ENCODE data around the gene HPCAL4. TPM values are rescaled to one million over a fixed set of nuclear protein-coding genes. Genes with fewer than 3 reads are reported as not detected.

Gene HPCAL4
- total and polyA plus RNA-seq, 7 experiments from 2014 or later: 2.9 to 49.0 (median 12.0) TPM

GRCh38 chr1:39652105-39652504, 39.1 kb downstream of the HPCAL4 start:
- peaks cover 0 to 9% (median 0%) of the 10 kb centered on the region in 7 donors for H3K4me1 Mint-ChIP-seq
- H3K4me3 Mint-ChIP-seq: no peak overlapping the region
- CTCF ChIA-PET: interaction anchor here (0.7 to 1.0 kb wide), 3 partner anchors 18 to 860 kb away, joined by 3 read pairs; no protein-coding TSS in a partner anchor
- Histone ChIP-seq H3K4me3 (ENCODE audit: low read length) (no peak overlapping the region), H3K9me3 (ENCODE audit: control insufficient read depth in 2 of 3, low read length in 3 of 3) (no peaks in the 10 kb centered on the region), H3K27ac (ENCODE audit: low read depth, low read length) (no peak overlapping the region), H3K36me3 (ENCODE audit: control insufficient read depth in 2 of 3, insufficient read depth in 3 of 3, low read length in 3 of 3) (no peaks in the 10 kb centered on the region), H3K4me1 (ENCODE audit: control insufficient read depth in 2 of 2, insufficient read depth in 2 of 2, low read length in 2 of 2) (peaks cover 0 to 3% of the 10 kb centered on the region in 2 donors), H3K27me3 (ENCODE audit: control insufficient read depth in 2 of 2, insufficient read depth in 2 of 2, low read length in 2 of 2) (no peaks in the 10 kb centered on the region)
- peaks cover 0 to 9% (median 0%) of the 10 kb centered on the region in 5 donors for H3K27me3 Mint-ChIP-seq
- intact Hi-C loops (cut with micrococcal nuclease): loop anchor here in 1 of 2 donors (2.0 kb wide), 1 partner anchor 553 kb away; no protein-coding TSS in a partner anchor
- no peak overlapping the region for H3K27ac Mint-ChIP-seq
- DNase-seq (no peak), ATAC-seq (no peak)
- no peaks in the 10 kb centered on the region for H3K9me3 Mint-ChIP-seq
- POLR2A ChIA-PET: no interaction called here
- H3K36me3 Mint-ChIP-seq: no peaks in the 10 kb centered on the region

DNA sequence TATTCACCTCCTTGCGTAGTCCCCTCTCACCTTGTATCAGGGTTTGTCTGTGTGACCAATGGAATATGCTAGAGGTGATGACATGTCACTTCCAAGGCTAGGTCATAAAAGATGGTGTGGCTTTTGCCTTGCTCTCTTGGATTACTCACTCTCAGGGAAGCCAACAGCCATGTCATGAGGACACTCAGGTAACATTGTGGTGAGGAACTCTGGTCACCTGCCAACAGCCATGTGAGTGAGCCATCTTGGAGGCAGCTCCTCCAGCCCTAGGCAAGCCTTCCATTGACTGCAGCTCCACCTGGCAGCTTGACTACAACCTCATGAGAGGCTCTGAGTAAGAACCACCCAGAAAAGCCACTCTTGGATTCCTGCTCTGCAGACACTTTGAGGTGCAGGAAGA, 40.8 kb downstream of the HPCAL4 start:
- no peak overlapping the region for H3K4me3 ChIP-seq (ENCODE audit: low read length)
- H3K4me1 ChIP-seq (ENCODE audit: control insufficient read depth in 2 of 2, insufficient read depth in 2 of 2, low read length in 2 of 2): peaks cover 0 to 3% of the 10 kb centered on the region in 2 donors
- H3K27ac ChIP-seq (ENCODE audit: low read depth, low read length): no peak overlapping the region
- CTCF ChIA-PET: interaction anchor here (0.8 kb wide), 1 partner anchor 20 kb away, joined by 3 read pairs; no protein-coding TSS in a partner anchor
- Mint-ChIP-seq H3K4me3 (no peak overlapping the region), H3K27me3 (peaks cover 0 to 9% (median 0%) of the 10 kb centered on the region in 5 donors), H3K9me3 (no peaks in the 10 kb centered on the region), H3K36me3 (no peaks in the 10 kb centered on the region), H3K4me1 (peaks cover 0 to 9% (median 0%) of the 10 kb centered on the region in 7 donors), H3K27ac (no peak overlapping the region)
- H3K9me3 ChIP-seq (ENCODE audit: control insufficient read depth in 2 of 3, low read length in 3 of 3): no peaks in the 10 kb centered on the region
- POLR2A ChIA-PET: no interaction called here
- no peaks in the 10 kb centered on the region for H3K27me3 ChIP-seq (ENCODE audit: control insufficient read depth in 2 of 2, insufficient read depth in 2 of 2, low read length in 2 of 2)
- ATAC-seq (no peak), DNase-seq (no peak)
- H3K36me3 ChIP-seq (ENCODE audit: control insufficient read depth in 2 of 3, insufficient read depth in 3 of 3, low read length in 3 of 3): no peaks in the 10 kb centered on the region
- intact Hi-C loops (cut with micrococcal nuclease): no loop called here

DNA sequence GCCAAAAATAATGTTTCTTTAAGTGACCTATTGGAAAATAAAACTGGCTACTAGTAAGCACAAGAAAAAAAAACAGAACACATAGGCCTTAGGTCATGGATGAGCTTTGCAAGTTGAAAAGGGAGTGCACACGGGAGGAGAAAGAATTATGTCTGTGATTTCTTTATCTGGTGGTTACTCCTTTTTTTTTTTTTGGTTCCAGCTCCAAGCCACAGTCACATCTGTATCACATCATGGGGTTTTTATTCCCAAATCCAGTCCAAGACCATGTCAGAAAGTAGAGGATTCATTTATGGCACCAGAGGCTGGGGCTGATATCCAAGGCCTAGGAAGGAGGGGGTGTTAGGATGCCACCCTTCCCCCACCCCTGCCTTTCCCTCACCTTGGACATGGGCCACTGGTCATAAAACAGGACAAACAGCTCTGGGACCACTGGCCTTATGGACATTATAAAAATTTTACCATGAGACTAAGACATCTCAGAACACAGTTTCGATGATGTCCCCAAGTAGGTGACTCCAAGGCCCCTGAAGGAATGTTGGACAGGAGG, 41.5 kb downstream of the HPCAL4 start:
- H3K27me3 ChIP-seq (ENCODE audit: control insufficient read depth in 2 of 2, insufficient read depth in 2 of 2, low read length in 2 of 2): no peaks in the 10 kb centered on the region
- Mint-ChIP-seq H3K36me3 (no peaks in the 10 kb centered on the region), H3K27ac (no peak overlapping the region), H3K27me3 (peaks cover 0 to 9% (median 0%) of the 10 kb centered on the region in 5 donors), H3K4me1 (peaks cover 0 to 9% (median 0%) of the 10 kb centered on the region in 7 donors), H3K4me3 (no peak overlapping the region), H3K9me3 (no peaks in the 10 kb centered on the region)
- H3K9me3 ChIP-seq (ENCODE audit: control insufficient read depth in 2 of 3, low read length in 3 of 3): no peaks in the 10 kb centered on the region
- DNase-seq: no peak
- no peak overlapping the region for H3K27ac ChIP-seq (ENCODE audit: low read depth, low read length)
- POLR2A ChIA-PET: no interaction called here
- no peaks in the 10 kb centered on the region for H3K36me3 ChIP-seq (ENCODE audit: control insufficient read depth in 2 of 3, insufficient read depth in 3 of 3, low read length in 3 of 3)
- intact Hi-C loops (cut with micrococcal nuclease): no loop called here
- no peak for ATAC-seq
- H3K4me1 ChIP-seq (ENCODE audit: control insufficient read depth in 2 of 2, insufficient read depth in 2 of 2, low read length in 2 of 2): peaks cover 0 to 3% of the 10 kb centered on the region in 2 donors
- CTCF ChIA-PET: interaction anchor here (0.8 kb wide), 1 partner anchor 21 kb away, joined by 3 read pairs; no protein-coding TSS in a partner anchor
- H3K4me3 ChIP-seq (ENCODE audit: low read length): no peak overlapping the region

- ATAC-seq (no peak), DNase-seq (no peak)
- no peak overlapping the region for H3K4me3 ChIP-seq (ENCODE audit: low read length)
- no peaks in the 10 kb centered on the region for H3K36me3 ChIP-seq (ENCODE audit: control insufficient read depth in 2 of 3, insufficient read depth in 3 of 3, low read length in 3 of 3)
- H3K27me3 Mint-ChIP-seq: peaks cover 0 to 10% (median 0%) of the 10 kb centered on the region in 5 donors
- H3K27ac Mint-ChIP-seq: no peak overlapping the region
- H3K27me3 ChIP-seq (ENCODE audit: control insufficient read depth in 2 of 2, insufficient read depth in 2 of 2, low read length in 2 of 2): no peaks in the 10 kb centered on the region
- H3K4me1 ChIP-seq (ENCODE audit: control insufficient read depth in 2 of 2, insufficient read depth in 2 of 2, low read length in 2 of 2): no peaks in the 10 kb centered on the region
- H3K27ac ChIP-seq (ENCODE audit: low read depth, low read length): no peak overlapping the region
- intact Hi-C loops (cut with micrococcal nuclease): no loop called here
- peaks cover 0 to 3% (median 0%) of the 10 kb centered on the region in 7 donors for H3K4me1 Mint-ChIP-seq
- H3K36me3 Mint-ChIP-seq: no peaks in the 10 kb centered on the region
- H3K9me3 ChIP-seq (ENCODE audit: control insufficient read depth in 2 of 3, low read length in 3 of 3): no peaks in the 10 kb centered on the region
- peaks cover 0 to 3% (median 0%) of the 10 kb centered on the region in 11 donors for H3K9me3 Mint-ChIP-seq
- POLR2A ChIA-PET: no interaction called here
- CTCF ChIA-PET: interaction anchor here (0.9 to 2.4 kb wide), 2 partner anchors 11 to 47 kb away, joined by 5 to 9 read pairs; no protein-coding TSS in a partner anchor
- H3K4me3 Mint-ChIP-seq: no peak overlapping the region
These were observed 42.7 kb downstream of the HPCAL4 start for GRCh38 chr1:39648496-39648895.

DNA sequence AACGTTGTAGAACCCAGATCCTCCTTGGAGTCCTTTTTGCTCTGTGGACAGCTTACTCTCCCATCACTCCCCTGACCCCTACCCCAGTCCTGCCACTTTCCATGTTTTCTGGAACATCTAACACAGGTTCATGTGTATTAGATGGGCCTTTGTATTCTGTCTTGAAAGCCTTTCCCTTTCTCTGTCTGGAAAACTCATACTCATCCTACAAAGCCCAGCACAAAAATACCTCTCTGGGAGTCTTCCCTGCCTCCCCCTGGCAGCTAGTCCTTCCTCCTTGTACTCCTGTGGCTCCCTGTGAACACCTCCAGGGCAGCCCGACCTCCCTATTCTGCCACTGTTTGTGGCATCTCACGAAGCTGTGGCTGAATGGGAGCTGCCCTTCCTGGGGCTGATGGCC, 44.0 kb downstream of the HPCAL4 start:
- H3K9me3 ChIP-seq (ENCODE audit: control insufficient read depth in 2 of 3, low read length in 3 of 3): no peaks in the 10 kb centered on the region
- no peak overlapping the region for H3K27ac ChIP-seq (ENCODE audit: low read depth, low read length)
- intact Hi-C loops (cut with micrococcal nuclease): no loop called here
- Mint-ChIP-seq H3K4me1 (no peaks in the 10 kb centered on the region), H3K9me3 (peaks cover 0 to 3% (median 0%) of the 10 kb centered on the region in 11 donors), H3K27me3 (peaks cover 0 to 19% (median 0%) of the 10 kb centered on the region in 5 donors), H3K27ac (no peak overlapping the region), H3K36me3 (no peaks in the 10 kb centered on the region), H3K4me3 (no peak overlapping the region)
- DNase-seq: no peak
- no peaks in the 10 kb centered on the region for H3K27me3 ChIP-seq (ENCODE audit: control insufficient read depth in 2 of 2, insufficient read depth in 2 of 2, low read length in 2 of 2)
- H3K4me1 ChIP-seq (ENCODE audit: control insufficient read depth in 2 of 2, insufficient read depth in 2 of 2, low read length in 2 of 2): no peaks in the 10 kb centered on the region
- H3K36me3 ChIP-seq (ENCODE audit: control insufficient read depth in 2 of 3, insufficient read depth in 3 of 3, low read length in 3 of 3): no peaks in the 10 kb centered on the region
- no peak for ATAC-seq
- POLR2A ChIA-PET: no interaction called here
- no peak overlapping the region for H3K4me3 ChIP-seq (ENCODE audit: low read length)
- CTCF ChIA-PET: interaction anchor here (0.5 to 2.4 kb wide), 3 partner anchors 12 to 703 kb away, joined by 3 to 9 read pairs (median 4); no protein-coding TSS in a partner anchor

DNA sequence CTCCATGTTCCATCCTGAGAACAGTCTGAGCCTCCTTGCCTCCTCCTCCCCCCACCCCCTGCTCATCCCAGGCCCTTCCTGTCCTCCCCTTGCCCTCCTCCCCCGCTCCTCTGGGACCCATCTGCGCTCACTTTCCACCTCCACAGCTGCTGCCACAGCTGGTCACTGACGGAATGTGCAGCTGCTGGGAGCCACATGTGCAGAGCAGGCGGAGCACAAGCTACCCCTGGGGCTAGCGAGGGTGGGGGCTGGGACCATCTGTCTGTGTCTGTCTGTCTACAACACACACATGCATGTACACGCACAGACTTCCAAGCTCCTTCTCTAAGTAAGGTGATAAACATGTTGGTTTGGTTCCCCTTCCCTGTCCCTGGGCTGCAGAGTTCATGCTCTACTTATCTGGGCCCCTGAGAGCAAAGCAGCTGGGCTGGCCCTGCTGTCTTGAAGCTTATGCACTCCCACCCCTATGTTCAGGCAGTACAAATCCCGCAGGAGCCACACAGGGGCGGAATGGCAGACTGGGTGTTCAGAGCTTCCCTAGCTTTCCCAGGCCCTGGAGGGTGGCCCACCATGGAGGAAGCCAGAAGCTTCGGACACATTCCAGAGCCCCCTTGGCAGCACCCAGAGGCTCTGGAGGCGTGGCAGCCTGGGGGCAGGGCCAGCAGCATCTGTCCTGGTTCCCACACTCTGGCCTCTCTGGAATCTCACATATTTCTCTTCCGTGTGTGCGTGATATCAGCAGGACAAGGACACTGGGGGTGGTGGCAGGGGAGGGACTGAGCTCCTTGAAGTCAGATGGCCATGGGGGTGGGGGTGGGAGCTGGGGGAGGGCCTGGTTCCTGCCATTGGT, 44.8 kb downstream of the HPCAL4 start:
- peaks cover 0 to 3% (median 0%) of the 10 kb centered on the region in 11 donors for H3K9me3 Mint-ChIP-seq
- DNase-seq (no peak), ATAC-seq (no peak)
- H3K4me3 Mint-ChIP-seq: no peak overlapping the region
- no peak overlapping the region for H3K4me3 ChIP-seq (ENCODE audit: low read length)
- no peaks in the 10 kb centered on the region for H3K36me3 ChIP-seq (ENCODE audit: control insufficient read depth in 2 of 3, insufficient read depth in 3 of 3, low read length in 3 of 3)
- H3K4me1 Mint-ChIP-seq: no peaks in the 10 kb centered on the region
- H3K9me3 ChIP-seq (ENCODE audit: control insufficient read depth in 2 of 3, low read length in 3 of 3): no peaks in the 10 kb centered on the region
- H3K36me3 Mint-ChIP-seq: no peaks in the 10 kb centered on the region
- H3K27ac ChIP-seq (ENCODE audit: low read depth, low read length): no peak overlapping the region
- intact Hi-C loops (cut with micrococcal nuclease): no loop called here
- POLR2A ChIA-PET: no interaction called here
- H3K27me3 ChIP-seq (ENCODE audit: control insufficient read depth in 2 of 2, insufficient read depth in 2 of 2, low read length in 2 of 2): no peaks in the 10 kb centered on the region
- H3K27me3 Mint-ChIP-seq: peaks cover 0 to 21% (median 0%) of the 10 kb centered on the region in 5 donors
- H3K4me1 ChIP-seq (ENCODE audit: control insufficient read depth in 2 of 2, insufficient read depth in 2 of 2, low read length in 2 of 2): no peaks in the 10 kb centered on the region
- CTCF ChIA-PET: interaction anchor here (1.9 to 2.4 kb wide), 2 partner anchors 13 to 40 kb away, joined by 4 to 9 read pairs; no protein-coding TSS in a partner anchor
- H3K27ac Mint-ChIP-seq: no peak overlapping the region
